ENCODE results near the gene ZFAND6.
A peak's percentile ranks its signal among the peaks of the same experiment; 100 is the strongest.
"Not testable (repeated sequence)": the region's sequence is repeated elsewhere in the genome, so short reads cannot be mapped to it uniquely, and the experiment has no call there.

The ZFAND6 gene

DNA sequence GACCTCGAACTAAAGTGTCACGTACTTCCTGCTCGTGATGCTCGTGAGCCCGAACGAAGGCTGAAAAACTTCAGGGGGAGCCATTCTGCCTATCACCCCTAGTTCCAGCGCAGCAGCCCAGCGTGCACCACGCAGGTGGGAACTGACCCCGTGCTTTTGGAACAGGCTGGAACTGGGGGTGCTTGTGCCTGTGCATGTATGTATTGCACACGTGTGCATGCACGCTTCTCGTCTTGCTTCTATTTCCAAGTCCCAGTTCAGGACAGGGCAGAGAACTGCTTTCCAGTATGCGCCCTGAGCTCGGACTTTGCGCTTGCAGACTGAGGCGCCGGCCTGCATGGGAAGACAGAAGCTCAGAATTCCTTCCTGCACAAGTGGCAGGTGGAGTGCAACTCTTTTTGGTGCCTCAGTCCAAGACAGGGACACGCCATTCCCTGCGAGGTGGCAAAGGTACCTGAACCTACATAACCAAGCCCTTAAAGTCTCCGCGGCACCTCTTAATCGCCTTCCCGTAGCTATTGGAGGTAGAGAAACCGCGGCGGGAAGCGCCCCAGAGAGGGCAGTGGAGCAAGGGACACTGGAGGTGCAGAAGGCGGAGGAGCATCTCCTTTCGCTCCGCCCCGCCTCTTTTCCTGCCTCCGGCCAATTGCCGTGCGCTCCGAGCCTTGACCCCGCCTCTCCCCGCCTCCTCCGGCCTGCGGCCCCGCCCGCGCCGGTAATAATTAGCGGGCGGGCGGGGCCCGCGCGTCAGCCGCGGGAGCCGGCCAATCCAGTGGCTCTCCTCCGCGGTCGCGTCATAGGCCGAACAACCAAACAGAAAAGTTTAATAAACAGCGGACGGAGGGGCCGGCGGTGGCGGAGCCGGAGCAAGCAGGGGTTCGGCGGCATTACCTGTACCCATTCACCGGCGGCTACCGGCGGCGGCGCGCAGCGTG lies at the start of gene ZFAND6:
Gene ZFAND6 (plus strand): TSS at position 826 of the 935 bp plus-strand sequence. CDS start 60,669 bp downstream, outside the sequence.
- DNase-seq, result peak; percentile 88

DNA sequence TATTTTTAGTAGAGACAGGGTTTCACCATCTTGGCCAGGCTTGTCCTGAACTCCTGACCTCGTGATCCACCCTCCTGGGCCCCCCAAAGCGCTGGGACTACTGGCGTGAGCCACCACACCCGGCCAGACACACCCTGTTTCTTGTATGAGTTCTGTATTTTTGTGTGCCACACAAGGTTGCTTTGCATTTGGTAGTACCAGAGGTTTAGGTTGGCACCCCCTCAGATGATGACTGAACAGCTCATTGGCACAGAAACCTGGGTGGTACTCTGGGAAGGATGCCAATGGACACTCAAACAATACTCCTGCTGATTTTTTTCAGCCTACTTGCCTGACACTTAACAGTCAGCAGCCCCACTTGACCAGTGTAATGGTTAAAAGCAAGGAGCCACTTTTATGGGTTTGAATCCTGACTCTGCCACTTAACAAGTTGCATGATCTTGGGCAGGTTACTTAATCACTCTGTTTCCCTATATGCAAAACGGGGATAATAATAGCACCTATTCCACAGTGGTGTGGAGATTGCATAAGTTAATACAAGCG lies 49.3 kb upstream of the ZFAND6 start:
- no peak for DNase-seq

DNA sequence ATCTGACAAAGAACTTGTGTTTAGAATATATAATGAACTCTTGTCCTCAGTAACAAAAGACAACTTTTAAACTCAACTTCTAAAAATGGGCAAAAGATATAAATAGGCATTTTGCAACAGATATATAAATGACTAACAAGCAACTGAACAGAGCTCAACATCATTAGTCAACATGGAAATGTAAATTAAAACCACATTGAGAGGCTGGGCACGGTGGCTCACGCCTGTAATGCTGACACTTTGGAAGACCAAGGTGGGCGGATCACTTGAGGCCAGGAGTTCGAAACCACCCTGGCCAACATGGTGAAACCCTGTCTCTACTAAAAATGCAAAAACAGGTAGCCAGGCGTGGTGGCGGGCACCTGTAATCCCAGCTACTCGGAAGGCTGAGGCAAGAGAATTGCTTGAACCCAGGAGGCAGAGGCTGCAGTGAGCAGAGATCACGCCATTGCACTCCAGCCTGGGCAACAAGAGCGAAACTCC lies 48.4 kb upstream of the ZFAND6 start:
- not testable (repeated sequence) for DNase-seq

DNA sequence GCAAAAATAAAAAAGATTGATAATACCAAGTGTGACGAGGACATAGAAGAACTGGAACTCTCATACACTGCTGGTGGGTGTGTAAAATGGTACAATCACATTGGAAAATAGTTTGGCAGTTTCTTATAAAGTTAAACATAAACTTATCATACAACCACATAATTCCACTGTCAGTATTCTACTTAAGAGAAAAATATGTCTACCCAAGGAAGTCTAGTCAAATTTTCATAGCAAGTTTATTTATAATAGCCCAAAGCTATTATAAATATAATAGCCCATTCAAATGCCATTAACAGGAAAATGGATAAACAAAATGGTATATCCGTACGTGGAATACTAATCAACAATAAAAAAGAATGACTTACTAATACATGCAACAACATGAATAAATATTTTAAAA lies 47.9 kb upstream of the ZFAND6 start:
- DNase-seq, result no peak

- DNase-seq, result no peak
Measured at GRCh38 chr15:80012060-80012726, 47.3 kb upstream of the ZFAND6 start.

- not testable (repeated sequence) for DNase-seq
Measured at GRCh38 chr15:80014186-80014585, 45.3 kb upstream of the ZFAND6 start.

- DNase-seq, result no peak
Measured at GRCh38 chr15:80015156-80015555, 44.3 kb upstream of the ZFAND6 start.

DNA sequence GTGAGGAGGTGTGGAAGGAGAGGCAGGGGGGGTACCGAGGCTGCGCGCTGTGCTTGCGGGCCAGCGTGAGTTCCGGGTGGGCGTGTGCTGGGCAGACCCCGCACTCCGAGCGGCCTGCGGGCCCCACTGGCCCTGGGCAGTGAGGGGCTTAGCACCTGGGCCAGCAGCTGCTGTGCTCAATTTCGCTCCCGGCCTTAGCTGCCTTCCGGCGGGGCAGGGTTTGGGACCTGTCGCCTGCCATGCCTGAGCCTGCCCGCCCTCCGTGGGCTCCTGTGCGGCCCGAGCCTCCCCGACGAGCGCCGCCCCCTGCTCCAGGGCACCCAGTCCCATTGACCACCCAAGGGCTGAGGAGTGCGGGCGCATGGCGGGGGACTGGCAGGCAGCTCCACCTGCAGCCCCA lies 43.0 kb upstream of the ZFAND6 start:
- not testable (repeated sequence) for DNase-seq

GRCh38 chr15:80017139-80017538 lies 42.3 kb upstream of the ZFAND6 start:
- not testable (repeated sequence) for DNase-seq

DNA sequence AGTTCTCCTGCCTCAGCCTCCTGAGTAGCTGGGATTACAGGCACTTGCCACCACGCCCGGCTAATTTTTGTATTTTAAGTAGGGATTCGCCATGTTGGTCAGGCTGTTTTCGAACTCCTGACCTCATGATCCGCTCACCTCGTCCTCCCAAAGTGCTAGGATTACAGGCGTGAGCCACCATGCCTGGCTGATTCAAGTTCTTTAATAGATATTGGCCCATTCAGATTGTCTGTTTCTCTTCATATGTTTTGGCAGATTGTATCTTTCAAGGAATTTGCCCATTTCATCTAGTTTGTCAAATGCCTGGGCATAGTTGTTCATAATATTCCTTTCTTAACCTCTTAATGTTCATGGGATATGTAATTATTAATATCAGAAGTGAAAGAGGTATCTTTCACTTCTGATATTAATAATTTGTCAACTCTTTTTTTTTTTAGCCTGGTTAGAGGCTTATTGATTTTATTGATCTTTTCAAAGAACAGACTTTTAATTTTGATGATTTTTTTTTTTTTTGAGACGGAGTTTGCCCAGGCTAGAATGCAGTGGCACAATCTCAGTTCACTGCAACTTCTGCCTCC lies 40.2 kb upstream of the ZFAND6 start:
- no peak for DNase-seq

- DNase-seq, result not testable (repeated sequence)
Measured at GRCh38 chr15:80020149-80020548, 39.3 kb upstream of the ZFAND6 start.

DNA sequence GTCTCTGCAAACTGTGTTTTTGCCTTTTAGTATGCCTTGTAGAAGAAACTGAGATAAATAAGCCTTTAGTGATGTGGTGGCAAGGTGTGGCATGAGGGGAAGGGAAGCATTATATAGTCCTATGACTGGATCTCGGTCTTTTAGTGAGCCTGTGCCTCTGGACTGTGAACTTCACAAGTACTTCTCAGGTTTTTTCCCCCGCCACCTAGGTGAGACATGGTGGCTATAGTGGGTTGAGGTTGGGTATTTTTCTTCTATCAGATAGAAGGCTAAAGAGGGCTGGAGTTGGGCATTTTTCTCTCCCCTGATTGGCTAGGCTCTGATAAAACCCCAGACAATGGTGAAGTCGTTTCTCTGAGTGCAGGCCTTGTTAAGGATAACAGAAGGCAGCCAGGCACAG lies 38.7 kb upstream of the ZFAND6 start:
- DNase-seq, result no peak

DNA sequence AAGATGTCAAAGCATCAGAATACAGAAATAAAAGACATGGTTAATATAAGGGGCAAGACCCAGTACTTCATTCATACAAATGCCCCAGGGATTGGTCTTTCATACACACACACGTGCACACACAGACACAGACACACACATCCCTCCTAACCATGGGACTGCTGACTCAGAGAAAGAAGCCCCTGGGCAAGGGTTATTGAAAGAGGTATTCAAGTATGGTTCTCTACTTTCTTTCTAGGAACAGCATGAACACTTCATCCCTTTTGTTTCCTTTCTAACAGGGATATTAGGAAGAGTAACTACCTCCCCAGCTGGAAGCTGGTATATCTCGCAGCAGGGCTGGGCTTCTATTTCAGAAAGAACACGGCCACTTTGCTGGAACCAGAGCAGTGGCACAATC lies 33.2 kb upstream of the ZFAND6 start:
- DNase-seq, result no peak

DNA sequence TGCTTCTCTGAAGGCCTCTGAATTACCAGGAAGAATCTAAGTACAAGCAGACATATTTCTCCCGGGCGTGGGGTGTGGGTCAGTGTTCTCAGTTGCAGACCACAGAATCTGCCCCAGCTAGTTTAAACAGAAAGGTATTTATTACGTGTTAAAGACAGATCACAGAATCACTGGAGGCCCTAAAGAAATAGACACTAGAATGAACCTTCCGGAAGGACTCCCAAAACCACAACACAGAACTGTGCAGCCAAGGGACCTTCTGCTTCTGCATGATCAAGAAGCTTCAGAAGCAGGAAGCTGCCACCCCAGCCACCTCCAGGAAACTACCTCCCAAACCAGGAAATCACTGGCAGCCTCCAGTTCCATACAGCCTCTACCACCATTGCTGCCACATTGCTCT lies 32.7 kb upstream of the ZFAND6 start:
- DNase-seq, result no peak

GRCh38 chr15:80028937-80029336 lies 30.5 kb upstream of the ZFAND6 start:
- DNase-seq, result no peak

GRCh38 chr15:80031841-80032240 lies 27.6 kb upstream of the ZFAND6 start:
- DNase-seq, result peak; percentile 33

DNA sequence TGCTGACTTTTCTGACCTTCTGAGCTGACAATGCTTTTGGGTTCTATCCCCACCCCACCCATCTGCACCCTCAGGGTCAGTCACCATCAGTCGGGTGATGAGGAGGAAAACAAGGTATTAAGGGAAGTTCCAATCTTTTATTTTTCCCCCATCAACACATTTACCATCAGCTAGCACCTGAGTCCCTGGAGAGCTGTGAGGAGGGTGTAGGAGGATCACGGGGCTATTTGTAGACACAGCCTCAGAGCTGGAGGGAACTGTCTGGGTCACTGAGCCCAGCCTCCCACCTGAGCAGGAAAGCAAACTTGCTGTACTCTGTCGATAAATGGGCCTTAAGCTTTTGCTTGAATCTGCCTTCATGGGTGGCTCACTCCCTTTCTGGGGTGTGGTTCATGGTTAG lies 24.8 kb upstream of the ZFAND6 start:
- DNase-seq, result no peak

GRCh38 chr15:80036071-80036470 lies 23.4 kb upstream of the ZFAND6 start:
- peak; percentile 51 for DNase-seq

GRCh38 chr15:80041494-80042253 lies 17.8 kb upstream of the ZFAND6 start:
- no peak for DNase-seq

DNA sequence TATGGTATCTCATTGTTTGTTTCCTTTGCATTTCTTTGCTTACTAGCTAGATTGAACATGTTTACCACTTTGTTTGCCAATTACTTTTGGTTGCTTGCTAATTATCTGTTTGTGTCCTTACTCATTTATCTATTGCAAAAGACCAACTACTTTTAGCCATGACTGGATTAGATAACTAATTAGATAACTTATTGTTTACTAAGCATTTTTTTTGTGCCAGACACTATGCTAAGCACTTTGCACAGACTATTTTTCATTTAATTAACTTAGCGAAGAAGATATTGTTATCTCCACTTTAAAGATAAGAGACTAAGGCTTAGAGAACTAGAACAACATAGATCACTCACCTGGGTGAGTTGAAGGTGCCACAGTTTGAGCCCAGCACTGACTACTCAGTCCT lies 16.9 kb upstream of the ZFAND6 start:
- no peak for DNase-seq

DNA sequence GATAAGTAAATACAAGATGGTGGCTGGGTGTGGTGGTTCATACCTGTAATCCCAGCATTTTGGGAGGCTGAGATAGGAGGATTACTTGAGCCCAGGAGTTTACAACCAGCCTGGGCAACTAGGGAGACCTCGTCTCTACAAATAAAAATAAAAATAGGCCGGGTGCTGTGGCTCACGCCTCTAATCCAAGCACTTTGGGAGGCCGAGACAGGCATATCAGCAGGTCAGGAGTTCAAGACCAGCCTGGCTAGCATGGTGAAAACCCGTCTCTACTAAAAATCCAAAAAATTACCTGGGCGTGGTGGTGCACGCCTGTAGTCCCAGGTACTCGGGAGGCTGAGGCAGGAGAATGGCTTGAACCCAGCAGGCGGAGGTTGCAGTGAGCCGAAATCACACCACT lies 14.3 kb upstream of the ZFAND6 start:
- DNase-seq, result not testable (repeated sequence)

DNA sequence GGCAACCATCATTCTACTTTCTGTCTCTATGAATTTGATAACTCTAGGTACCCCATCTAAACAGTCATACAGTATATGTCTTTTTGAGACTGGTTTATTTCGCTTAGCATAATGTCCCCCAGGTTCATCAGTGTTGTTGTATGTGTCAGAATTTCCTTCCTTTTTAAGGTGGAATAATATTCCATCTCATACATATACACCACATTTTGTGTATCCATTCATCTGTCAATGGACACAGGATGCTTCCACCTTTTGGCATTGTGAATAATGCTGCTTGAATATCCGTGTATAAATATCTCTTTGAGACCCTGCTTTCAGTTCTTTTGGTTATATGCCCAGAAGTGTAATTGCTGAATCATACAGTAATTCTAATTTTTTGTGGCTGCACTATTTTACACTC lies 10.4 kb upstream of the ZFAND6 start:
- DNase-seq, result no peak

Measured in NCI-H2081 treated with DMSO at 0.1 percent for 48 hours (cell line).